Measurements from ENCODE around the gene NR4A3. TPM values are rescaled to one million over a fixed set of nuclear protein-coding genes. Genes with fewer than 3 reads are reported as not detected.

NR4A3 gene
- polyA plus RNA-seq, 1 donor (not counting 4 experiments of a cell fraction or from before 2014, with no cell fraction given), result 0.16 TPM

DNA sequence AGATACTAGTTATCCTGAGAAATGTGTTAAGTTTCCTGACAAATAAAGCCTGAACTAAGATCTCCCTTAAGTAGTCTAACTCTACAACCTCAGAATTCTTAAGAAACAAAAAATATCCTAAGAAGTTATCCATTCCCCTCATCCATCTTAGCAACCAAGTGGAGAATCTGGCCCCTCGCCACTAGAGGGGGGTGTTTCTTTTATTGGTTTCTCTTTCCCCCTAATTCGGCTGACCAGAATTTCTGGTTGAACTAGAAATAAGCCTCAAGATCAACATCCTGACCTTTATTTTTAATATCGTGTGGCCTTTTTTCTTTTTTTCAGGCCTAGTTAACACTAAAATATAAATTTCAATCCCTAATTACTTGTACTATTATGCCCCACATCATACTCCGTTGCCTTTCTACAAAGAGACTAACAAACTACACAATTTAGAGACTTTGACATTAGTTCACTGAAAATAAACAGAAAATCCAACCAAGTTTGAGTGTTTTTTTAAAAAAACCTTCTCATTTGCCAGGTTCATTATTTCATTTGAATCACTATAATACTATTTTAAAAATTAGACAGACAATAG lies 14.3 kb upstream of the NR4A3 start:
- H3K9ac ChIP-seq (ENCODE audit: control insufficient read depth, extremely low read depth, insufficient read depth, low read length), result no peak overlapping the region
- no peaks in the 10 kb centered on the region for H4K20me1 ChIP-seq (ENCODE audit: control insufficient read depth, extremely low read depth, insufficient read depth, low read length)
- H3K27me3 ChIP-seq (ENCODE audit: control insufficient read depth, extremely low read depth, insufficient read depth, low read length), result no peaks in the 10 kb centered on the region
- dilution Hi-C loops (cut with MboI; ENCODE audit: extremely low pct_ligation_motif_present, low sequenced_read_pairs), result no loop called here
- no peaks in the 10 kb centered on the region for H3K36me3 ChIP-seq (ENCODE audit: control insufficient read depth in 2 of 2, extremely low read depth in 1 of 2, insufficient read depth in 2 of 2, low read length in 2 of 2)
- H3K9me1 ChIP-seq (ENCODE audit: control insufficient read depth, extremely low read depth, insufficient read depth, low read length), result no peaks in the 10 kb centered on the region
- peaks cover 18% of the 10 kb centered on the region for H3K4me1 ChIP-seq (ENCODE audit: control insufficient read depth, extremely low read depth, insufficient read depth, low read length)
- DNase-seq (ENCODE audit: low read depth, low spot score) (no peak), FAIRE-seq (peak; percentile 66)
- peak overlapping the region; percentile 35 for H2AFZ ChIP-seq (ENCODE audit: control insufficient read depth, low read length)
- no peak overlapping the region for H3K4me3 ChIP-seq (ENCODE audit: control insufficient read depth in 2 of 3, extremely low read depth in 1 of 3, insufficient read depth in 2 of 3, low read depth in 1 of 3, low read length in 3 of 3)
- TF ChIP-seq, protein P1, sequence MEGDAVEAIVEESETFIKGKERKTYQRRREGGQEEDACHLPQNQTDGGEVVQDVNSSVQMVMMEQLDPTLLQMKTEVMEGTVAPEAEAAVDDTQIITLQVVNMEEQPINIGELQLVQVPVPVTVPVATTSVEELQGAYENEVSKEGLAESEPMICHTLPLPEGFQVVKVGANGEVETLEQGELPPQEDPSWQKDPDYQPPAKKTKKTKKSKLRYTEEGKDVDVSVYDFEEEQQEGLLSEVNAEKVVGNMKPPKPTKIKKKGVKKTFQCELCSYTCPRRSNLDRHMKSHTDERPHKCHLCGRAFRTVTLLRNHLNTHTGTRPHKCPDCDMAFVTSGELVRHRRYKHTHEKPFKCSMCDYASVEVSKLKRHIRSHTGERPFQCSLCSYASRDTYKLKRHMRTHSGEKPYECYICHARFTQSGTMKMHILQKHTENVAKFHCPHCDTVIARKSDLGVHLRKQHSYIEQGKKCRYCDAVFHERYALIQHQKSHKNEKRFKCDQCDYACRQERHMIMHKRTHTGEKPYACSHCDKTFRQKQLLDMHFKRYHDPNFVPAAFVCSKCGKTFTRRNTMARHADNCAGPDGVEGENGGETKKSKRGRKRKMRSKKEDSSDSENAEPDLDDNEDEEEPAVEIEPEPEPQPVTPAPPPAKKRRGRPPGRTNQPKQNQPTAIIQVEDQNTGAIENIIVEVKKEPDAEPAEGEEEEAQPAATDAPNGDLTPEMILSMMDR (optimal IDR thresholded peaks at IDR 0.05 in 1 of 3, IDR thresholded peaks at IDR 0.05 in 1 of 3, conservative IDR thresholded peaks at IDR 0.05 in 1 of 3; ENCODE audit: extremely low read depth in 1 of 3, insufficient read depth in 2 of 3, low read length in 3 of 3), result peak; percentile 58 to 65 (median 58)
- no peak for TF ChIP-seq EZH2 (IDR thresholded peaks at IDR 0.05; ENCODE audit: low read length)
- peak overlapping the region; percentile 23 for H3K4me2 ChIP-seq (ENCODE audit: control insufficient read depth, extremely low read depth, insufficient read depth, low read depth, low read length)
- no peaks in the 10 kb centered on the region for H3K9me3 ChIP-seq (ENCODE audit: control insufficient read depth, low read depth, low read length)
- H3K79me2 ChIP-seq (ENCODE audit: control insufficient read depth, insufficient read depth, low read length), result no peaks in the 10 kb centered on the region
- no peak overlapping the region for H3K27ac ChIP-seq (ENCODE audit: control insufficient read depth, insufficient read depth, low read length)

DNA sequence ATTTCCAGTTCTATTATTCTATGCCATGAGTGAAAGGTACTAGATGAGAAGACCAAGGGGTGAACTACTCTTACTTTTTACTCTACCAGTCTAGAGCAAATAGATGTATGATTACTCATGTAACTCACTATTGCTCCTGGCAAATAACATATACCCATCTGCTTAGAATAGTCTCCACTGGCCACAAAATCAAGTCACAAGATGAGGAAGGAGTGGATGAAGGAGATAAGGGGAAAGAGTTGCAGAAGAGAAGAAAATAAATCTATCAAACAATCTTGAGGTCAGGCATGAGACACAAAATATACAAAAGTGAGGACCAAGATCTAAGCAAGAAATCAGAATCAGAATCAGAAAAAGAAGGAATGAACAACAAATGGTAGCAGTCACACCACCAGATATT lies 13.7 kb upstream of the NR4A3 start:
- H4K20me1 ChIP-seq (ENCODE audit: control insufficient read depth, extremely low read depth, insufficient read depth, low read length), result no peaks in the 10 kb centered on the region
- no peaks in the 10 kb centered on the region for H3K27me3 ChIP-seq (ENCODE audit: control insufficient read depth, extremely low read depth, insufficient read depth, low read length)
- H3K79me2 ChIP-seq (ENCODE audit: control insufficient read depth, insufficient read depth, low read length), result no peaks in the 10 kb centered on the region
- TF ChIP-seq, protein P1 (optimal IDR thresholded peaks at IDR 0.05 in 1 of 3, IDR thresholded peaks at IDR 0.05 in 1 of 3, conservative IDR thresholded peaks at IDR 0.05 in 1 of 3; ENCODE audit: extremely low read depth in 1 of 3, insufficient read depth in 2 of 3, low read length in 3 of 3), result no peak
- TF ChIP-seq EZH2 (IDR thresholded peaks at IDR 0.05; ENCODE audit: low read length), result no peak
- FAIRE-seq (no peak), DNase-seq (ENCODE audit: low read depth, low spot score) (no peak)
- H3K36me3 ChIP-seq (ENCODE audit: control insufficient read depth in 2 of 2, extremely low read depth in 1 of 2, insufficient read depth in 2 of 2, low read length in 2 of 2), result no peaks in the 10 kb centered on the region
- no peak overlapping the region for H2AFZ ChIP-seq (ENCODE audit: control insufficient read depth, low read length)
- dilution Hi-C loops (cut with MboI; ENCODE audit: extremely low pct_ligation_motif_present, low sequenced_read_pairs), result no loop called here
- H3K27ac ChIP-seq (ENCODE audit: control insufficient read depth, insufficient read depth, low read length), result no peak overlapping the region
- peaks cover 18% of the 10 kb centered on the region for H3K4me1 ChIP-seq (ENCODE audit: control insufficient read depth, extremely low read depth, insufficient read depth, low read length)
- H3K9me1 ChIP-seq (ENCODE audit: control insufficient read depth, extremely low read depth, insufficient read depth, low read length), result no peaks in the 10 kb centered on the region
- no peak overlapping the region for H3K9ac ChIP-seq (ENCODE audit: control insufficient read depth, extremely low read depth, insufficient read depth, low read length)
- no peak overlapping the region for H3K4me2 ChIP-seq (ENCODE audit: control insufficient read depth, extremely low read depth, insufficient read depth, low read depth, low read length)
- H3K4me3 ChIP-seq (ENCODE audit: control insufficient read depth in 2 of 3, extremely low read depth in 1 of 3, insufficient read depth in 2 of 3, low read depth in 1 of 3, low read length in 3 of 3), result no peak overlapping the region
- no peaks in the 10 kb centered on the region for H3K9me3 ChIP-seq (ENCODE audit: control insufficient read depth, low read depth, low read length)

All from keratinocyte (primary cell).